ENCODE data around the gene DNHD1. TPM values are rescaled to one million over a fixed set of nuclear protein-coding genes. Genes with fewer than 3 reads are reported as not detected.

The DNHD1 gene
- total RNA-seq, 1 experiment from 2014 or later: 13.9 TPM

GRCh38 chr11:6557063-6557462 is 60.0 kb downstream of the DNHD1 start:
- Histone ChIP-seq H4K20me1 (ENCODE audit: insufficient read depth) (no peaks in the 10 kb centered on the region), H3F3A (ENCODE audit: insufficient read depth, low read depth) (no peaks in the 10 kb centered on the region), H3K36me3 (ENCODE audit: low read depth) (no peaks in the 10 kb centered on the region), H3K4me1 (replicated peaks; ENCODE audit: insufficient read depth) (no peaks in the 10 kb centered on the region), H3K4me3 (no peak overlapping the region), H3K9me3 (ENCODE audit: insufficient read depth, low read depth) (no peaks in the 10 kb centered on the region), H3K27me3 (ENCODE audit: insufficient read depth, low read depth) (no peaks in the 10 kb centered on the region), H3K9me2 (ENCODE audit: insufficient read depth) (no peaks in the 10 kb centered on the region), H3K79me2 (ENCODE audit: low read depth) (no peaks in the 10 kb centered on the region), H3K27ac (no peak overlapping the region), H3K4me2 (no peak overlapping the region), H2AFZ (no peak overlapping the region)
- DNase-seq: no peak
- BruUV-seq (replicated peaks): no TSS peak
- CTCF ChIA-PET: no interaction called here
- POLR2A ChIA-PET (ENCODE audit: unreplicated experiment): no interaction called here
- TF ChIP-seq EZH2 (IDR thresholded peaks at IDR 0.05; ENCODE audit: low read depth) (no peak), CTCF (conservative IDR thresholded peaks at IDR 0.05) (no peak)
- intact Hi-C loops (cut with micrococcal nuclease; ENCODE audit: unreplicated experiment): no loop called here

GRCh38 chr11:6557761-6558674 is 60.9 kb downstream of the DNHD1 start:
- no TSS peak for BruUV-seq (replicated peaks)
- intact Hi-C loops (cut with micrococcal nuclease; ENCODE audit: unreplicated experiment): no loop called here

GRCh38 chr11:6559369-6559768 is 62.3 kb downstream of the DNHD1 start:
- Histone ChIP-seq H3F3A (ENCODE audit: insufficient read depth, low read depth) (no peaks in the 10 kb centered on the region), H3K36me3 (ENCODE audit: low read depth) (no peaks in the 10 kb centered on the region), H3K9me2 (ENCODE audit: insufficient read depth) (no peaks in the 10 kb centered on the region), H3K27ac (no peak overlapping the region), H4K20me1 (ENCODE audit: insufficient read depth) (no peaks in the 10 kb centered on the region), H3K27me3 (ENCODE audit: insufficient read depth, low read depth) (no peaks in the 10 kb centered on the region), H3K4me2 (no peak overlapping the region), H3K79me2 (ENCODE audit: low read depth) (no peaks in the 10 kb centered on the region), H3K4me3 (no peak overlapping the region), H2AFZ (no peak overlapping the region), H3K9me3 (ENCODE audit: insufficient read depth, low read depth) (no peaks in the 10 kb centered on the region), H3K4me1 (replicated peaks; ENCODE audit: insufficient read depth) (no peaks in the 10 kb centered on the region)
- no TSS peak for BruUV-seq (replicated peaks)
- ChIA-PET POLR2A (ENCODE audit: unreplicated experiment) (no interaction called here), CTCF (no interaction called here)
- DNase-seq: no peak
- intact Hi-C loops (cut with micrococcal nuclease; ENCODE audit: unreplicated experiment): no loop called here
- no peak for TF ChIP-seq CTCF (conservative IDR thresholded peaks at IDR 0.05)
- no peak for TF ChIP-seq EZH2 (IDR thresholded peaks at IDR 0.05; ENCODE audit: low read depth)

More at GRCh38 chr11:6557761-6558674, 60.9 kb downstream of the DNHD1 start:
- H3K27ac ChIP-seq: no peak overlapping the region
- H4K20me1 ChIP-seq (ENCODE audit: insufficient read depth): no peaks in the 10 kb centered on the region
- CTCF ChIA-PET: no interaction called here
- H2AFZ ChIP-seq: no peak overlapping the region
- no peaks in the 10 kb centered on the region for H3F3A ChIP-seq (ENCODE audit: insufficient read depth, low read depth)
- no peaks in the 10 kb centered on the region for H3K27me3 ChIP-seq (ENCODE audit: insufficient read depth, low read depth)
- H3K4me3 ChIP-seq: no peak overlapping the region
- H3K36me3 ChIP-seq (ENCODE audit: low read depth): no peaks in the 10 kb centered on the region
- DNase-seq: no peak
- POLR2A ChIA-PET (ENCODE audit: unreplicated experiment): no interaction called here
- H3K4me2 ChIP-seq: no peak overlapping the region
- no peak for TF ChIP-seq EZH2 (IDR thresholded peaks at IDR 0.05; ENCODE audit: low read depth)
- no peaks in the 10 kb centered on the region for H3K9me3 ChIP-seq (ENCODE audit: insufficient read depth, low read depth)
- no peaks in the 10 kb centered on the region for H3K9me2 ChIP-seq (ENCODE audit: insufficient read depth)
- no peaks in the 10 kb centered on the region for H3K79me2 ChIP-seq (ENCODE audit: low read depth)
- H3K4me1 ChIP-seq (replicated peaks; ENCODE audit: insufficient read depth): no peaks in the 10 kb centered on the region

Data from PC-9 (cell line).